ENCODE measurements around the gene GM2A.

DNA sequence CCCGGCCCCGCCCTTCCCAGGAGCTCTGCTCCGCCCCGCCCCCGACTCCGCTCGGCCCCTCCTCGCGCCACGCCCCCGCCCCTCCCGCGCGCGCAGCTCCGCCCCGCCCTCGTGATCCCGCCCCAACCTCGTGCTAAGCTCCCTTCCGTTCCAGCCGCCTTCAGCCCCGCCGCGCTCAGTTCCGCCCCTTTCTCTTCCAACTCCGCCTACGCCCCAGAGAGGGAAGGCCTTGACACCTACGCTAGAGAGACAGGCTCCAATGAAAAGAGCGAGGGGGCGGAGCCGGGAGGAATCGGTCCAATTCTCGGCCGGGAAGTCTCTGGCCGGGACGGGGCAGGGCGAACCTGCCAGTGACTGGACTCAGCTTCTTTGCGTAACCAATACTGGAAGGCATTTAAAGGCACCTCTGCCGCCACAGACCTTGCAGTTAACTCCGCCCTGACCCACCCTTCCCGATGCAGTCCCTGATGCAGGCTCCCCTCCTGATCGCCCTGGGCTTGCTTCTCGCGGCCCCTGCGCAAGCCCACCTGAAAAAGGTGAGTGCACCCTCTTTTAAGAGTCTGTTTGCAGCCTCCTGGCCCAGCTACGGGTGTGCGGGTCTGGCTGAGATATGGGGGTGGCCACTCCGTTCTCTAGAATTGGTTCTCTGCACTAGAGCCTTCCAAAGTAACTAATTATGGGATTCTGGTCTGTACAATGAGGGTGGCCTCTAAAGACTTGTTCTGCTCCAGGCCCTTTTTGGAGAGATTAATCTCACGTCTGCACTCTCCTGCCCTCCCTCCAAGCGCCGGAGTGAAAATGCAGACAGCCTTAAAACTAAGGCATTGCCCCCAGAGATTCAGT is at the start of gene GM2A:
- TF ChIP-seq, protein P1, sequence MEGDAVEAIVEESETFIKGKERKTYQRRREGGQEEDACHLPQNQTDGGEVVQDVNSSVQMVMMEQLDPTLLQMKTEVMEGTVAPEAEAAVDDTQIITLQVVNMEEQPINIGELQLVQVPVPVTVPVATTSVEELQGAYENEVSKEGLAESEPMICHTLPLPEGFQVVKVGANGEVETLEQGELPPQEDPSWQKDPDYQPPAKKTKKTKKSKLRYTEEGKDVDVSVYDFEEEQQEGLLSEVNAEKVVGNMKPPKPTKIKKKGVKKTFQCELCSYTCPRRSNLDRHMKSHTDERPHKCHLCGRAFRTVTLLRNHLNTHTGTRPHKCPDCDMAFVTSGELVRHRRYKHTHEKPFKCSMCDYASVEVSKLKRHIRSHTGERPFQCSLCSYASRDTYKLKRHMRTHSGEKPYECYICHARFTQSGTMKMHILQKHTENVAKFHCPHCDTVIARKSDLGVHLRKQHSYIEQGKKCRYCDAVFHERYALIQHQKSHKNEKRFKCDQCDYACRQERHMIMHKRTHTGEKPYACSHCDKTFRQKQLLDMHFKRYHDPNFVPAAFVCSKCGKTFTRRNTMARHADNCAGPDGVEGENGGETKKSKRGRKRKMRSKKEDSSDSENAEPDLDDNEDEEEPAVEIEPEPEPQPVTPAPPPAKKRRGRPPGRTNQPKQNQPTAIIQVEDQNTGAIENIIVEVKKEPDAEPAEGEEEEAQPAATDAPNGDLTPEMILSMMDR (IDR thresholded peaks at IDR 0.05; ENCODE audit: low read depth, low read length, poor library complexity, severe bottlenecking) = no peak
- no peak for TF ChIP-seq EZH2phosphoT487 (IDR thresholded peaks at IDR 0.05; ENCODE audit: borderline replicate concordance, low read length)

Measured in DOHH2 (cell line).